GM20431 (cell line): ENCODE results near the gene ACTN4.

Experiments
- in situ Hi-C: fragments of 300-500 bp; cut with MseI, MboI; formaldehyde crosslinking; loops from one replicate; pipeline ENCODE4 v1.15.0; 2020; ENCODE audit warnings: low sequenced_read_pairs; ENCODE audit not compliant: unreplicated experiment

Gene ACTN4

DNA sequence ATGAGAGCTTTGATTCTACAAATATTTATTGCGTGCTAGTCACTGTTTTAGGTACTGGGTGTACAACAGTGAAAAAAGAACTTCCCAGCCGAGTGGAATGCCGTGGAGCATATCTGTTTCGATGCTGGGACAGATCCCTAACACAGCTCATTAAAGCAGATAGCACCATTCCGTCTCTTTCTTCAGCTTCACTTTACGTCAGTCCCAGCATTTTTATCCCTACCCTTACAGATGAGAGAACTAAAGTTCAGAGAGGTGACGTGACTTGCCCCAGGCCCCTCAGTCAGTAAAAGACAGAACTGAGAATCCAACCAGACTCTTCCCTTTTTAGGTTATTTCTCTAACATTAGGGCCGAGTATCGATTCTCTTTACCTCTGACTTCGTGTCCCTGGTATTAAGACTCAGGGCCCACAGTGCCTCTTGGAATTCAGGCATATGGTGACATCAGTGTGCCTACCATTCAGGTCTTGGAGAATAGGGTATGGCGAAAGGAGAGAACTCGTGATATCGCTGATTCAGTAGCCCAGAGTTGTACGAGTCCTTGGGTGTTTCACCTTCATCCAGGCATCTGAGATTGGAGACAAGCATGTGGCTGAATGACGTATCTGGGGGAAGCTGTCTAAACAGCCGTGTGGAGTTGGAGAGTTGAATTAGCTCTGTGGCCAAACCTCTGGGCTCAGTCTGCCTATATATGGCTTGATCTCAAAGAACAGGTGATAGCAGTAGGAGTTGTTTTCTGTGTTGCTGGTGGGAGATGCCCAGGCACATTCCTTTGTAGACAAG lies 27.1 kb downstream of the ACTN4 start:
- in situ Hi-C loops = no loop called here

- in situ Hi-C loops = no loop called here
These were observed 28.2 kb downstream of the ACTN4 start for GRCh38 chr19:38675611-38676010.

DNA sequence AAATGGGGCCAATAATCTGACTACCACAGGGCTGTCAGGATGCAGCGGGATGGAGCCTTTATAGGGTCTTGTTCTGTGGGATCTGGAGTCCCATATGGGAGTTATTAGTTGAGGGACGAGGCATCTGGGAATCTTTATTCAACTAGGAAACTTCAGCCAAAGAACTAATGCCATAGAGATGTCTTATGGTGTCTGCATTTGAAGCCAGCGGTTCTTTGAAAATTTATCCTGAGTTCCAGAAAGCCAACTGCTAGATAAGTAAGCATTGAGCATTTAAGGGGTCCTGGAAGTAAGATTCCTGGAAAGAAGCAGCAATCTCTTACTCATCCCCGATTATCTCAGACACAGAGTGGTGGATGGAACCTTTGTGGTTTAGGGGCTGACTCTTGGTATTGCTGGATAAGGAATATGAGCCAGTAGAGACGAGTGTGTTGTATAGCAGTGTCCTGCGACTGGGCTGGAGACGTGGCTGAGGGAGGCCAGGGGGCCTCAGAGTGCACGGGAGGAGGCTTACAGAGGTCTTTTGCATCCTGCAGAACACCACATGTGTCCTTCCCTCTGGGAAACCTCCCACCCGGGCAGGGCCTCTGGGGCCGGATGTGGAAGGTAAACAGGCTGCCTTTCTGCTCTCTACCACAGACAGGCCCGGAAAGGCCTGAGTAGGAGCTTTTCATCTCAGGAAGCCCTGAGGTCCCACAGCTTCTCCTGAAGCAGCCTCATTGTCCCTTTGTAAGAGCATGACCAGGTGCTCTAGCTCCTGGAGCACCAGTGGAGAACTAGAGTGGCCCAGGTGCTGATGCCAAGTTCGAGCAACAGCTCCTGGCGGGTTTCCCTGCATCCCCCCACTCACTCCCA lies 28.8 kb downstream of the ACTN4 start:
- in situ Hi-C loops = no loop called here

DNA sequence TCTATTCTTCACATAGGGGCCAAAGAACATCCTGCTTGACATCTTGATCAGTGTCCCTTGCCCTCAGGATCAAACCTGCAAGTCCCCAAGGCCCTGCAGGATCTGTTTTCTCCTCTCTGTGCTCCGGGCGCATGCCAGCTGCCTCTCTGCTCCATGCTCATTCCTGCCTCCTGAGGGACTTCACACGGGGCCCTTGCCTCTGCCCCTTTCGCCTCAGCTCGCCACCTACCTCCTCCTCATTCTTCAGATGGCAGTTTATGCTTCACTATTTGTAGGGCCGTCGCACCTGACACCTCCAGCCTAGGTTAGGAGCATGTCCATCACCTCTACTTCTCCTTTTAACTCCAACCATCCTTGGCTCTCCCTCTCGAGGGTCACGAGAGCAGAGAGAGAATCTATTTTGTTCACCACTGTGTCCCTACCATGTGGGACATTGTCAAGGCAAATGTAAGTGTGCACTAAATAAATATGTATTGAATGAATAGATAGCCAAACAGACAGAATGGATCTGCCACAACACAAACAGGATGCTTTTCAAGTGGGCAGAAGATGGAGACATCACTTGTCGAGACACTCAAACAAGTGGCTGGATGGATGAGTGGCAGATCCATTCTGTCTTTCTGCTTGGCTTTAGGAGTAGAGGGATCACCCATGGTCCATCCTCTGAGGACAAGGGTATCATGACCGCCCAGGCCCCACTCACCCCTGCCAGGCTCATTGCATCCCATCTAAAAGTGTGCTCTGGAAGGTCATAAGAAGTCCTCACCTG lies 29.6 kb downstream of the ACTN4 start:
- in situ Hi-C loops = no loop called here

DNA sequence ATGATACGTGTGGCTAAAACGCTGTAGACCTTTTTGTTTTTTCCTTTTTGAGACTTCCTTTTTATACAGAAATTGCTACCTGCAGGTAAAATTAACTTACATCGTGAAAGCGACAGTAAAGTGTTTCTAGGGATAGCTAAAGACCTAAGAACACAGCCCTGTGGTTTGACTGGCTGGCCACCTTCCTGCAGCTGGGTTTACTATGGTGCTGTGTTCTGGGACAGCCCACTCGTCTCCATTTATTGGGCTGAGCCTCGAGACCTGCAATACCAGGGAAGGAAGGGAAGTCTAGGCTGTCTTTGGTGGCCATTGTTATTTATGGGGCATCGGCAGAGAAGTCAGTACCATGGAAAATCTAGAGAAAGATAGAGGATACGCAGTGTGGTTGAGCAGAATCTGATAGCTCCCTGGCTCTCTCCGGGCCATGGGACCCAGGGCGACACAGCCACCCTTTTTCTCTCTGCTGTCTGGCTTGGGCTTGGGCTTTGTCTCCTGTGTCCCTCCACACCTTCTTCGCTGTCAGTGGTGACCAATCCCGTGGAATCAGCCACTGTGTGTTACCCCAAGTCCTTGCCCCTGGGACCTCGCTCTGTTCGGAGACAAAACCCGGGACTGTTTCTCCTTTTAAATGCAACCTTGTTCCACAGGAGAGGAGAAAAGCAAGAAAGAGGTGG lies 30.9 kb downstream of the ACTN4 start:
- in situ Hi-C loops = no loop called here

DNA sequence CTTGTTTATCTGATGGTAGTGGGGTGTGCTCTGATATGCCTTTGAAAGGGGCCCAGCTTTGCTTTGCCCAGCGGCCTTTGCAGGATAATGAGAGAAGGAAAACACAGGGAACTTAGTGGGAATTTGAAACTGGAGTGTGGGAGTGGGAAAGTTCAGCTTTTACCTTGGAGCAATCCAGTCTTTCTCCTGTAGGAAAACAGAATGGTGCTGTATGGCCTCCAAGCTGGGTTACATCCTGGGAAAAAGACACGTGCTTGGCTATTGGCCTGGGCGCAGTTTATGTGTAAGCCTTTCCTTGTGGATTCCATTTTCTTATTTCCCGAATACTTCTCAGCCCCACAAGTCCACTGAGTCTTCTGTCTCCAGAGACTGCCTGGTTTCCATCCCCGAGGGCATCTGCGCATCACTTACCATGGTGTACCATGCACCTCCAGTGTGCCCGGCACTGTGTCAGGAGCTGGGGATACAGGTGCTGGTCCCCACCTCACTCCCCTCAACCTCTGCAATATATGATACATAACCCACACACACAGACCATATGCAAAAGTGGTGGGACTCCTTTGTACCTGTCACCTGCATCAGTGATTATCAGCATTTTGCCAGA lies 31.5 kb downstream of the ACTN4 start:
- in situ Hi-C loops = no loop called here

DNA sequence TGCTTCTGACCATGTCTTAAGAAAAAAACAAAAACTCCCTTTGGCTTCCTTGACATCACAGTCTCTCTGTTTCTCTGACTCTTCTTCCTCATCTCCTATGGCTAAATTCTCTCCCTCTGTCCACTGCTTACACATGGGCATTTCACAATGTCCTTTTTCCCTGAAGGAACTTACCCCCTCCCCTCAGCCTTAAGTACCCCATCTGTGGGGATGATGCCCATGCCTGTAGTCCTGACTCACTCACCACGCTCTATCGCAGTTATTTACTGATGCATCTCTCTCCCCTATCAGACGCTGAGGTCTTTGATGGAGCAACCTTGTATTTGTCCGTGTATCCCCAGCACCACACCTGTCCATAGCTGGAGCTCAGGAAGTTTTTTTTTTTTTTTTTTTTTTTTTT lies 32.4 kb downstream of the ACTN4 start:
- in situ Hi-C loops = no loop called here

GRCh38 chr19:38682195-38682867 lies 34.9 kb downstream of the ACTN4 start:
- in situ Hi-C loops = no loop called here

- in situ Hi-C loops = no loop called here
These were observed 35.5 kb downstream of the ACTN4 start for GRCh38 chr19:38682872-38683392.

DNA sequence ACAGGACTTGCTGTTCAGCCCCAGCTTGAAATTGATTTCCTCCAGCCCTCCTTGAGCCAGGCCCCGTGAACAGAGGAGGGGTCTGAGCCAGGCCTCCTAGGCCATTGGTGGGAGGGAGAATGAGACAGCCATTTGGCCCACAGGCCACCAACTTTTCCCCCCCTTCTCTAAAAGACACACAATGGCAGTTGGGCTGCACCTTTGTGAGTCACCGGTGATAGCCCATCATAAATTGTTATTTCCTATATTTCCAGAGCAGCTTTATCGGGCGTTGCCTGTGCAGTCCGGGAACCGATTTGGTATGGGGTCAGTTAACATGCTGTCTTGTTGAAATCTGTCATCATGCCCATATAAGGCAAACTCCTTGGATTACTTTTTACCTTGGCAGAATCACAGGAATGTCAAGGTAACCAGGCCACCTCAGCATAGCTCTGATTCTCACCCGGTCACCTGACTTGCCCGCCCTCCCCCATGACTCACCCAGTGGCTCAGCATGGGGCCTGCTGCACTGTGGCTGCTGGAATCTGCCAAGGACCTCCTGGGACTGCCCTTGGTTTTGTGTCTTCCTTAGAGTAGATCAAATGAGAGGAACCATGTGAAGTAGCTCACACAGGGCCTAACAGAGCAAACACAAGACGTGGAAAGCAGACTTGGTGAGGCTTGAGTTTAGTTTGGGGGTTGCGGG lies 36.1 kb downstream of the ACTN4 start:
- in situ Hi-C loops = no loop called here

- in situ Hi-C loops = no loop called here
These were observed 36.8 kb downstream of the ACTN4 start for GRCh38 chr19:38684078-38684861.

DNA sequence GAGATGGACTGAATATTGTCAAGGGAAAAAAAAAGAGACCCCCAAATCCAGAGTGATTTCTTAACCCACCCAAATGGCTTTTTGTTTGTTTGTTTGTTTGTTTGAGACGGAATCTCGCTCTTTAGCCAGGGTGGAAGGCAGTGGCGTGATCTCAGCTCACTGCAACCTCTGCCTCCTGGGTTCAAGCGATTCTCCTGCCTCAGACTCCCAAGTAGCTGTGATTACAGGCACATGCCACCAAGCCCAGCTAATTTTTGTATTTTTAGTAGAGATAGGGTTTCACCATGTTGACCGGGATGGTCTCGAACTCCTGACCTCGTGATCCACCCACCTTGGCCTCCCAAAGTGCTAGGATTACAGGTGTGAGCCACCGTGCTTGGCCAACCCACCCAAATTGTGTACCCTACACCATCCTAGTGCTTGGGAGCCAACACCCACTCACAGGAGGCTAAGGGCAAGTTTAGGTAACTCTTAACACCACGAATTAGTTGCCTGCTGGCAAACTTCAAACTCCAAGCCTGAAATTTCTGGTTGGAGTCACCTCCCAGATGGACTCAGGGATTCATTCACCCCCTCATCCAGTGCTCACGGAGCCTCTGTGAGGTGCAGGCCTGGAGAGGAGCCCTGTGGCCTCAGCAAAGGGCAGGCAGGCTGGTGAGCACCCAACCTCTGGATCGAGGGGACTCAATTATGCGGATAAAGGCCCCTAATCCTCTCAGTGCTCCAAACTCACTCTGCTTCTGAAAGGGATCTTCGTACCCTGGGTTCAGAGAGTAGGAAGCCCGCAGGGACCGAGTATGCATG lies 37.6 kb downstream of the ACTN4 start:
- in situ Hi-C loops = no loop called here

DNA sequence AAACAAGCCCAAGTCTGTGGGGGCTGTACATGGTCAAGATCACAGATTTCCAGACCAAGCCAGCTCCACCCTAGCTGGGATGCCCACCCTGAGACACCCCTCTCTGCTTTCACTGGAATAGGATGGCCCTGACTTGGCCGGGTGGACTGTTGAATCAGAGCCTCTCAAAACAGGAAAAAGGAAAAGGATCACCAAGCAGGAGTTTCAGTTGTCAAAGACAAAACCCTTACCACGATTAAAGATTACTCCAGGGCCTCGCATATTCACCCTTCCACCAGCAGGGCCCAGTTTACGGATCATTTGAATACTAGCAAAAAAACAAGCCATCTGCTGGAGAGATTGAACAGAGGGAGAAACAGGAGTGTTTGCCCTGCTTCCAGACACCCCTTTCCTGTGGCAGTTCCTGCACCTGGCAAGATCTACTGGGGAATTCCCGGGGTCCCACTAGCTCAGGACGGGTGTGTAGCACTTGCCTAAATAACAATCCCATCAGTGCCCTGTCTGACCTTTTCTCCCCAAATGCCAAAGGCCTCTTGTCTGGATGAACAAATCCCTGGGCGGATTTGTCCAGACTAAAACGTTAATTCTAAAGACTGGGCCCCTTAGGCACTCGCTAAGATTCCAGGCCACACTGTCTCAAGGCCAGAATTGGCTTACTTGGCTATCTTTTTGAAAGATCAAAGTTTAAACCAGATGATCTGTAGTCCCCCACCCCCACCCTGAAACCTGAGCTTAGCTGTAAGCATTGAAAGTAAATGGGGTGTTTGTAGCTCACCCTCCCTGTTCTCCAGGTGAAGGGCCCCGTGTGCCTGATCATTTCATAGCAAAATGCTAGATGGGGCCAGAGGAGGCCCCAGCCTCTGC lies 38.4 kb downstream of the ACTN4 start:
- in situ Hi-C loops = no loop called here

GRCh38 chr19:38686530-38686888 lies 39.1 kb downstream of the ACTN4 start:
- in situ Hi-C loops = no loop called here

- in situ Hi-C loops = no loop called here
These were observed 40.5 kb downstream of the ACTN4 start for GRCh38 chr19:38687837-38688378.

GRCh38 chr19:38690146-38690545 lies 42.7 kb downstream of the ACTN4 start:
- in situ Hi-C loops = no loop called here
